Omental fat pad (tissue), 4 donors: ENCODE results near the gene SLC3A2. TPM values are rescaled to one million over a fixed set of nuclear protein-coding genes. Genes with fewer than 3 reads are reported as not detected.

Source experiments
- ATAC-seq: fragments of 150-250 bp; one replicate; pipeline ENCODE4 v1.9.1; 2016; ENCODE audit warnings: mild to moderate bottlenecking, moderate library complexity; ENCODE audit not compliant: low FRiP score
- DNase-seq: peaks from one replicate; pipeline ENCODE4 v3.0.0-alpha.2; 2019; ENCODE audit warnings: low spot score
- total RNA-seq, 4 donors: library from RNA; depleted of rRNA; stranded (reverse); fragments of >200 nt; gene quantifications; one replicate each; pipeline ENCODE4 v1.1.0, GENCODE V29; 2016
- TF ChIP-seq, protein P1 (sequence below), 3 donors: fragments of 450-650 bp; IDR thresholded peaks; one replicate each; pipeline ENCODE4 v1.5.1; 2016 to 2017; ENCODE audit warnings: antibody characterized with exemption in 3 of 3, mild to moderate bottlenecking in 3 of 3, moderate library complexity in 2 of 3

Gene SLC3A2
- 100 to 1,000 TPM; 110 to 239 (median 191) TPM for total RNA-seq

DNA sequence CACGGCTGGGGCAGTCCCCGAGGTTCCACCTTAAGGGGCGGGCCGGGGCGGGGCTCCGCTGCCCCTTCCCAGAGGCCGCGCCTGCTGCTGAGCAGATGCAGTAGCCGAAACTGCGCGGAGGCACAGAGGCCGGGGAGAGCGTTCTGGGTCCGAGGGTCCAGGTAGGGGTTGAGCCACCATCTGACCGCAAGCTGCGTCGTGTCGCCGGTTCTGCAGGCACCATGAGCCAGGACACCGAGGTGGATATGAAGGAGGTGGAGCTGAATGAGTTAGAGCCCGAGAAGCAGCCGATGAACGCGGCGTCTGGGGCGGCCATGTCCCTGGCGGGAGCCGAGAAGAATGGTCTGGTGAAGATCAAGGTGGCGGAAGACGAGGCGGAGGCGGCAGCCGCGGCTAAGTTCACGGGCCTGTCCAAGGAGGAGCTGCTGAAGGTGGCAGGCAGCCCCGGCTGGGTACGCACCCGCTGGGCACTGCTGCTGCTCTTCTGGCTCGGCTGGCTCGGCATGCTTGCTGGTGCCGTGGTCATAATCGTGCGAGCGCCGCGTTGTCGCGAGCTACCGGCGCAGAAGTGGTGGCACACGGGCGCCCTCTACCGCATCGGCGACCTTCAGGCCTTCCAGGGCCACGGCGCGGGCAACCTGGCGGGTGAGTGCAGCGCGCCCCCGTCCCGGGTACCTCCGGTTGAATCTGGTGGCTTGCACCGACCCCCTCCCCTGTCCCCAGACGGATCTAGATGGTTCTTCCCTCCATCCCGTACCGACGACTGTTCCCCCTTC lies at the start of gene SLC3A2:
SLC3A2 (plus strand) TSS at position 94 of the 776 bp plus-strand sequence; CDS start at position 222, 128 bp downstream.
- DNase-seq (peak; percentile 48), ATAC-seq (peak; percentile 84)
- TF ChIP-seq, protein P1, sequence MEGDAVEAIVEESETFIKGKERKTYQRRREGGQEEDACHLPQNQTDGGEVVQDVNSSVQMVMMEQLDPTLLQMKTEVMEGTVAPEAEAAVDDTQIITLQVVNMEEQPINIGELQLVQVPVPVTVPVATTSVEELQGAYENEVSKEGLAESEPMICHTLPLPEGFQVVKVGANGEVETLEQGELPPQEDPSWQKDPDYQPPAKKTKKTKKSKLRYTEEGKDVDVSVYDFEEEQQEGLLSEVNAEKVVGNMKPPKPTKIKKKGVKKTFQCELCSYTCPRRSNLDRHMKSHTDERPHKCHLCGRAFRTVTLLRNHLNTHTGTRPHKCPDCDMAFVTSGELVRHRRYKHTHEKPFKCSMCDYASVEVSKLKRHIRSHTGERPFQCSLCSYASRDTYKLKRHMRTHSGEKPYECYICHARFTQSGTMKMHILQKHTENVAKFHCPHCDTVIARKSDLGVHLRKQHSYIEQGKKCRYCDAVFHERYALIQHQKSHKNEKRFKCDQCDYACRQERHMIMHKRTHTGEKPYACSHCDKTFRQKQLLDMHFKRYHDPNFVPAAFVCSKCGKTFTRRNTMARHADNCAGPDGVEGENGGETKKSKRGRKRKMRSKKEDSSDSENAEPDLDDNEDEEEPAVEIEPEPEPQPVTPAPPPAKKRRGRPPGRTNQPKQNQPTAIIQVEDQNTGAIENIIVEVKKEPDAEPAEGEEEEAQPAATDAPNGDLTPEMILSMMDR (IDR thresholded peaks at IDR 0.05): peak in 2 of 3 donors; percentile 3 to 16

DNA sequence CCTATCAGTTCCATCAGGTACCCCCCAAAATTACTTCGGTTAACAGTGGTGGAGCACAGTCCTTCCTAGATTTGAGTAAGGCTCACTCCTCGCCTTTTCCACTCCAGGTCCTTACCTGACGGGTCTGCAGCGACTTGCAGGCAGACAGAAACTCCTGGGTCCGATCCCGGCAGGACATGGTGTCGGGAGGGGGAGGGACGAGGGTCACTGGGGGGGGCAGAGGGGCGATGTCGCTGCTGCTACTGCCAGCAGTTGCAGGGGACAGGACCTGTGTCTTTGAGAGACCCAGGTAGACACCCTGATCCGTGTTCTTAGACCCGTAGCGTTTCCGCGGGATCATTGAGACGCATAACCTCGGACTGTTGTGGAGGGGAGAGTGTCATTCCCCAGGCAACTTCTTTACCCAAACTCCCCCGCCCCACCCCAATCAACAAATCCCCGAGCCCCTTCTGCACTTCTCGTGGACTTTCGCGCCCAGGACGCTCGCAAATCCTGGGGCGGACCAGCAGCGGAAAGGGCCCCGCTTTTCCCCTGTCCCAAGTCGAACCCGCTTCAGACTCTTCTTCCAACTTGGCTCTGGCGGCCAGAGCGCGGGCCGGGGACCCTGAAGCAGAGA lies 49.7 kb upstream of the SLC3A2 start:
- ATAC-seq (peak; percentile 10), DNase-seq (no peak)
- TF ChIP-seq, protein P1 (IDR thresholded peaks at IDR 0.05): no peak

DNA sequence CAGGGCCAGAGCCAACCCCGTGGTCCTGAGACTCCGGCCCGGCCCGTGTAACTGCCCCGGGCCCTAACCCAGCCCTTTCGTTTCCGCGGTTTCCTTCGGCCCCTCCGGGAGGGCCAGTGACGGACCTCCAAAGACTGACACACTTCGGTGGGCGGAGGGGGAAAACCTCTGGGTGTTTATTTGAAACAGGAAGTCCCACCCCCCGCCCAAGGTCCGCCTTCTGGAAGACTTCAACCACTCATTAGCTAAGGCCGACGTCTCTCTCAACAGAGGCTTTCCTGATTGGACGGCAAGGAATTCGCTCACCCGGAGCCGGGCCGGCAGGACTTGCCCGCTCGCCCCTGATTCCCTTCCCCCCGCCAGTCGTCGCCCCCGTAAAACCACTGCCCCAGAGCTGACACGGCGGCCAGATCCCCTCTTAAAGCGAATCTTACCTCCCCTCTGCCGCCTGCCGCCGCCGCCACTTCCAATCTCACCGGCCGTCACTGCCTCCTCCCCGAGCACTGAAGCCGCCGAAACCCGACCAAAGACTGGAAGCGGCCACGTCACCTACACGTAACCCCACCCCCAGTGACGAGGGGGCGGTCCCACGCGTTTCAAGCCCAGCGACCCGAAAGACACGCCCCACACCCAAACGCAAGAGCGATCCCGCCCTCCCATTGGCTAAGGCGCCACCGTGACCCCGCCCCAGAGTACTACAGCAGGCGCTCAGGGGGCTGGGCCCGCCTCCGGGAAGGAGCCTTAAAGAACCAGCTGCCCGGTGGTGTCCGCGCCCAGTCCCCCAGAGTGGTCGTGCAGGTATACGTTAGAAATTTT lies 49.0 kb upstream of the SLC3A2 start, which contains the start of gene STX5:
STX5 (minus strand) TSS at position 532 of the 816 bp plus-strand sequence. CDS start 808 bp downstream, outside the sequence.
- TF ChIP-seq, protein P1 (IDR thresholded peaks at IDR 0.05): no peak
- DNase-seq (peak; percentile 98), ATAC-seq (peak; percentile 96)

DNA sequence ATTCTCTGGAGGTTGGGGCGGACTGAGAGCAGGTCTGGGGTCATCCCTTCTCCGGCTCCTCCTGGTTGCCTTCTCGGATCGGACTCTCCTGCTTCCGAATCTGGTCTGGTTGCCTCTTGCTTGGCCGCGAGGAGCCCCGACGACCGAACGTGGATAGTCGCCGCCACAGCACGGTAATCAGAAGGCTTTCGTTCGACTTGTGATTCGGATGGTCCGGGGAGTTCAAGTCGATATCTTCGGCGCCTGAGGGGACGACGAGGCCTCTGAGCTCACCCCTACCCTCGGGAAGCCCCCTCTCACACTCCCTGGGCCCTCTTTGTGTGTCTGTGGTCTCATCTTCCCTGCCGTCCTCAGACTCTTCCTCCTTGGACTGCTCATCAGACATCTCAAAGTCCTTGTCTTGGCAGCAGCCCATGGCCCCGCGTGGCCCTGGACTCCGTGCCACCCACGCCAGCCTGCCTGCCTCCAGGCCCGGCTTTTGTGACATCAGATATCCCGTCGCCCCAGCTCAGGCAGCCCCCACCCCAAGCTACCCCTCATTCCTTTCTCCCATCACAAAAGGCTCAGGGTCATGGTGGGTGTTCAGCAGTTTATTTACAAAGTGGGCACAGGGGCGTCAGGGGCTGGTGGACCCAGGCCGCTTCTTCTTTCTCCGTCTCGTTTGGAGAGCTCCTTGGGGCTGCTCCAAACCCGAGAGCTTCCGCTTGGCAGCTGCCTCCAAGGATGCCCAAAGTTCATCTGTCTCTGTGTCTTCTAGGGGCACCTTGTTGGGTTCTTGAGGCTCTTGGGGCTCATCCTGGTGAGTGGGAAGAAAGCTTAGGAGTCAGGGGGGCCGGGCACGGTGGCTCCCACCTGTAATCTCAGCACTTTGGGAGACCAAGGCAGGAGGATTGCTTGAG lies 48.1 kb upstream of the SLC3A2 start, which contains the start of gene TEX54:
TEX54 (minus strand) TSS at position 506 of the 899 bp plus-strand sequence.
- TF ChIP-seq, protein P1 (IDR thresholded peaks at IDR 0.05): no peak

DNA sequence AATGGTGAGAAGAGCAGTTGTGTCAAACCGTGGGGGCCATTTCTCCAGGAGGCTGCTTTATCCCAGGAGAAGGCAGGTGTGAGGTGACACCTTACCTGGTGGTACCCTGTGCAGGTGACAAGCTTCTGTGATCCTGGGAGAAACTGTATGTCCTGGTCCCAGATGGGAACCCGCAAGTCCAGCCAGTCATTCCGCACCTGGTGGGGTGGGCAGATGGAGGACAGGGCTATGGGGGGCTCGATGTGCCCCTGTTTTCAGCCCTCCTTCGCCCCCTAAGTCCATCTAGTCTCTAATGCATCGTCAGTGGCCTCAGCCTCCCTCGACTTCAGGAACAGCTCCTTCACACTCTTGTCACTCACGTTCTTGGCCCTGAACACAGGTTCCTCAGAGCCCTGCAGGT lies 45.4 kb upstream of the SLC3A2 start:
- TF ChIP-seq, protein P1 (IDR thresholded peaks at IDR 0.05): no peak
- no peak for DNase-seq
- ATAC-seq: no peak

More for the DNA sequence above, 48.1 kb upstream of the SLC3A2 start, which contains the start of gene TEX54:
- no peak for DNase-seq
- peak; percentile 13 for ATAC-seq
